HG03135 (cell line): ENCODE measurements around the gene CCDC136.

Experiments used
- ATAC-seq: cut with Tn5 transposase; IDR thresholded peaks from one replicate; pipeline ENCODE4 v1.9.1; 2021; ENCODE audit warnings: mild to moderate bottlenecking, moderate library complexity; ENCODE audit not compliant: unreplicated experiment

The CCDC136 gene

DNA sequence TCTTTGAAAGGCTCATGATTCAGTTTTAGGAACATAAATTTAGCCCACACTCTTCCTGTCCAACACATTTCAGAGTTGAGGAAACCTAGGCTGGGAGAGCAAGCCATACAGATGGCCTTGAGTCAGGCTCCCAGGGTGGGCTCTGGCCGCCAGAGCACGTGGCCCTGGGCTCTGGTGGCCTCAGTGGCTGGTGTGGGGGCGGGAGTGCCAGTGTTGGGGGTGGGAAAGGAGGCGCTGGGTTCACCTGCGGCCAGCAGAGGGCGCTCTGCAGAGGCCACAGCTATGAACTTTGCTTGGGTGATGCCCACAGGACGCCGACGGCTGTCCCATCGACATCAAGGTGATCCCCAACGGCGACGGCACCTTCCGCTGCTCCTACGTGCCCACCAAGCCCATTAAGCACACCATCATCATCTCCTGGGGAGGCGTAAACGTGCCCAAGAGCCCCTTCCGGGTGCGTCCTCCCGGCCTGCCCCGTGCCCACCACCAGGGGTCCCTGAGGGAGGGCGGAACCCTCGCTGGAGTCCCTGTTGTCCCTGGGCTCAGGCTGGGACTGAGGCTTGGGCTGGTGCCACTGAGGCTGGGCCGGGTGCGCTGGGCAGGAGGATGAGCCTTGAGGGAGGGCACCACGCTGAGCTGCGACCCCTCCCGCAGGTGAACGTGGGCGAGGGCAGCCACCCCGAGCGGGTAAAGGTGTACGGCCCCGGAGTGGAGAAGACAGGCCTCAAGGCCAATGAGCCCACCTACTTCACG lies 50.3 kb downstream of the CCDC136 start:
- ATAC-seq: no peak

DNA sequence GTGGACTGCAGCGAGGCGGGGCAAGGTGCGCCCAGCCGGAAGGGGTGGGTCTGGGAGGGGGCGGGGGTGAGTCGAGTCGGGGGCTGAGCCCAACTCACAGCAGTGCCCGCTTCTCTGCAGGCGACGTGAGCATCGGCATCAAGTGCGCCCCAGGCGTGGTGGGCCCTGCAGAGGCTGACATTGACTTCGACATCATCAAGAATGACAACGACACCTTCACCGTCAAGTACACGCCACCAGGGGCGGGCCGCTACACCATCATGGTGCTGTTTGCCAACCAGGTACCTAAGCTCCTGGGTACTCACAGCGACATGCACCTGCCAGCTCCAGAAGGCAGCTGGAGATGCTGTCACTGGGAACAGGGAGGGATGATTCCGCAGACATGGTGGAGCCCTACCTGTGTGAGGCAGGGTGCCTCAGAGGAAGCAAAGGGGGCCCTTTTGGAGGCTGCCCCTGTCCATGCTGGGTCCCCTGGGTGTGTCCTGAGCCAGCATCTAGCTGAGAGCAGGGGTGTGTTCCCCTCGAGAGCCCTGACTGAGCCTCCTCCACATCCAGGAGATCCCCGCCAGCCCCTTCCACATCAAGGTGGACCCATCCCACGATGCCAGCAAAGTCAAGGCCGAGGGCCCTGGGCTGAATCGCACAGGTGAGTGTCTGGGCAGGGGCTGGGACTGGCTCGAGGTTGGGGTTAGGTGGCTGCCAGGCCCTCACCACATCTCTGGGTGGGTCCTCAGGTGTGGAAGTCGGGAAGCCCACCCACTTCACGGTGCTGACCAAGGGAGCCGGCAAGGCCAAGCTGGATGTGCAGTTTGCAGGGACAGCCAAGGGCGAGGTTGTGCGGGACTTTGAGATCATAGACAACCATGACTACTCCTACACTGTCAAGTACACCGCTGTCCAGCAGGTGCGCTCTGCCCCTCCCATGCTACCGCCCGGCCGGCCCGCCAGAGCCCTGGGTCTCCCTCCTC lies 51.2 kb downstream of the CCDC136 start:
- ATAC-seq: no peak

DNA sequence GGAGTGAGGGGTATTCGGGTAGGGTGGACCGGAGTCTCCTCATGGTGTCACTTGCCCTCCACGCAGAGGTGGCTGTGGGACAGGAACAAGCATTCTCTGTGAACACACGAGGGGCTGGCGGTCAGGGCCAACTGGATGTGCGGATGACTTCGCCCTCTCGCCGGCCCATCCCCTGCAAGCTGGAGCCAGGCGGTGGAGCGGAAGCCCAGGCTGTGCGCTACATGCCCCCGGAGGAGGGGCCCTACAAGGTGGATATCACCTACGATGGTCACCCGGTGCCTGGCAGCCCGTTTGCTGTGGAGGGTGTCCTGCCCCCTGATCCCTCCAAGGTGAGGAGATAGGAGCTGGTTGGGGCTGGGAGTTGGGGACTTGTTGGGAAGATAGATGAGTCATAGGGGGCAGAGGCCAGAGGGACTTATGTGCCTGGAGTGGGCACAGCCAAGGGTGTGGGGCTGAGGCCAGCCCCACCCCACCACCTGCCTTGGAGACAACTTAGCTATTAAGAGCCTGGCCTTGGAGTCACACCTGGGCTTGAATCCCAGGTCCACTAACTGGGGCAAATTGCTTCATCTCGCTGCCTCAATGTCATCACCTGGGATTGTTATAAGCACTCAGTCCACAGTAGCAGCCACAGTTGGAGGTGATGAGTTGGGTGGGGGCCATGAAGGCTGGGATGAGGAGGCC lies 52.3 kb downstream of the CCDC136 start:
- ATAC-seq: no peak

DNA sequence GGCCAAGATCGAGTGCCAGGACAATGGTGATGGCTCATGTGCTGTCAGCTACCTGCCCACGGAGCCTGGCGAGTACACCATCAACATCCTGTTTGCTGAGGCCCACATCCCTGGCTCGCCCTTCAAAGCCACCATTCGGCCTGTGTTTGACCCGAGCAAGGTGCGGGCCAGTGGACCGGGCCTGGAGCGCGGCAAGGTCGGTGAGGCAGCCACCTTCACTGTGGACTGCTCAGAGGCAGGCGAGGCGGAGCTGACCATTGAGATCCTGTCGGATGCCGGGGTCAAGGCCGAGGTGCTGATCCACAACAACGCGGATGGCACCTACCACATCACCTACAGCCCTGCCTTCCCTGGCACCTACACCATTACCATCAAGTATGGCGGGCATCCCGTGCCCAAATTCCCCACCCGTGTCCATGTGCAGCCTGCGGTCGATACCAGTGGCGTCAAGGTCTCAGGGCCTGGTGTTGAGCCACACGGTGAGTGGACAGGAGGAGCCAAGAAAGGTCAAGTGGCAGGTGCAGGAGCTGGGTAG lies 53.1 kb downstream of the CCDC136 start:
- no peak for ATAC-seq

DNA sequence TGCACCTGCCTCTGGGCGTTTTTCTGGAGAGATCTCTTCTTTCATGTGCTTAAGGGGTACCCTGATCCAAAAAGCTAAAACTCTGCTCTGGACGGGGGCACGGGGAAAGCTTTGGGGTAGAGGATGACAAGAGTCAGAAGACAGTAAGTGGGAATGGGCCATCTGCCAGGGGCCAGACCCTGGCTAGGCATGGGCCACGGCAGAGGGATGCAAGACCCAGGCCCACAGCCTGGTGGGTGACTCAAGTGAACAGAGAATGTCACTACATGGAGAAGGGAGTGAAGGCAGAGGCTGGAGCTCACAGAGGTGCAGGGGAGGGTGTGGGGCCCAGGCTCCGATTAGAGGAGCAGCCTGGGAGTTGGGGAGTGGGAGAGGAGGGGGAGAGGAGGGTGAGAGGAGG lies 53.7 kb downstream of the CCDC136 start:
- no peak for ATAC-seq

DNA sequence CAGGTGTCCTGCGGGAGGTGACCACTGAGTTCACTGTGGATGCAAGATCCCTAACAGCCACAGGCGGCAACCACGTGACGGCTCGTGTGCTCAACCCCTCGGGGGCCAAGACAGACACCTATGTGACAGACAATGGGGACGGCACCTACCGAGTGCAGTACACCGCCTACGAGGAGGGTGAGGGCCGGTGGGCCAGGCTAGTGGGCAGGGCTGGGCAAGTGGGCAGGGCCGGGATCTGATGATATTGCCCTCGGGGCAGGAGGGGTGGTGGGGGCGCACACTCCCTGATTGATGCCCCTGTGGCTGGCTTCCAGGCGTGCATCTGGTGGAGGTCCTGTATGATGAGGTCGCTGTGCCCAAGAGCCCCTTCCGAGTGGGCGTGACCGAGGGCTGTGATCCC lies 54.2 kb downstream of the CCDC136 start:
- no peak for ATAC-seq

DNA sequence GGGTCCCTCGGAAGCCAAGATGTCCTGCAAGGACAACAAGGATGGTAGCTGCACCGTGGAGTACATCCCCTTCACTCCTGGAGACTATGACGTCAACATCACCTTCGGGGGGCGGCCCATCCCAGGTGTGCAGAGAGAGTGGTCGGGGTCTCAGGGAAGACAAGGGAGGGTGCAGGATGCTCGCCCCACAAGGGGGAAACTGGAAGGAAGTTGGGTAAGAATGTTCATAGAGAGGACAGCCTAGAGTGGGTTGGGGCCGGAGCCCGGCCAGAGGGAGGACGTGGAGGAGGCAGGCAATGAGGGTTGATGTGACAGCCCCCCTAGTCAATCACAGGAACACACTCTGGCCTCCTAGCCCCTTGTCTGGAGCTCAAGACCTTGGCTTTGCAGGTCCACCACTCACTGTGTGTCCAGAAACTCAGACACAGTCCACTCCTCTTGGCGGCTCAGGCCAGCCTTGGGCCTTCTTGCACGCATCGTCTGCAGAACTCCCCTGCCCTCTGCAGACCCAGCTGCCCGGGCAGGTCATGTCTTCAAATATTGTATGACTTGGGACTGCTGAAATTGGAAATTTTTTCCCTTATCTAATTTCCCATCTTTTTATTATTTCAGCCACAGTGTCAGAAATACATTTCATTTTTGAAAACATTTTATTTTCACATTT lies 55.1 kb downstream of the CCDC136 start:
- no peak for ATAC-seq

DNA sequence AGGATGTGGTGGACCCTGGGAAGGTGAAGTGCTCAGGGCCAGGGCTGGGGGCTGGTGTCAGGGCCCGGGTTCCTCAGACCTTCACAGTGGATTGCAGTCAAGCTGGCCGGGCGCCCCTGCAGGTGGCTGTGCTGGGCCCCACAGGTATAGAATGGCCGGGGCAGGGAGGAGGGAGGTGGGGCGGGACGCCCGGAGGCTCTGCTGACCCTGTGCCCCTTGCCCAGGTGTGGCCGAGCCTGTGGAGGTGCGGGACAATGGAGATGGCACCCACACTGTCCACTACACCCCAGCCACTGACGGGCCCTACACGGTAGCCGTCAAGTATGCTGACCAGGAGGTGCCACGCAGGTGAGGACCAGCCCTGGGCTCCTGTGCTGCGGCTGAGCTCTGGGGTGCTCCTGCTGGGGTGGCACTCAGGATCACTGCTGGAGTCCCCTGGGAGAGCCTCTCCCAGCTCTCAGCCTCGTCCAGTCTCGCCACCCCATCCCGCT lies 56.0 kb downstream of the CCDC136 start:
- ATAC-seq: no peak

DNA sequence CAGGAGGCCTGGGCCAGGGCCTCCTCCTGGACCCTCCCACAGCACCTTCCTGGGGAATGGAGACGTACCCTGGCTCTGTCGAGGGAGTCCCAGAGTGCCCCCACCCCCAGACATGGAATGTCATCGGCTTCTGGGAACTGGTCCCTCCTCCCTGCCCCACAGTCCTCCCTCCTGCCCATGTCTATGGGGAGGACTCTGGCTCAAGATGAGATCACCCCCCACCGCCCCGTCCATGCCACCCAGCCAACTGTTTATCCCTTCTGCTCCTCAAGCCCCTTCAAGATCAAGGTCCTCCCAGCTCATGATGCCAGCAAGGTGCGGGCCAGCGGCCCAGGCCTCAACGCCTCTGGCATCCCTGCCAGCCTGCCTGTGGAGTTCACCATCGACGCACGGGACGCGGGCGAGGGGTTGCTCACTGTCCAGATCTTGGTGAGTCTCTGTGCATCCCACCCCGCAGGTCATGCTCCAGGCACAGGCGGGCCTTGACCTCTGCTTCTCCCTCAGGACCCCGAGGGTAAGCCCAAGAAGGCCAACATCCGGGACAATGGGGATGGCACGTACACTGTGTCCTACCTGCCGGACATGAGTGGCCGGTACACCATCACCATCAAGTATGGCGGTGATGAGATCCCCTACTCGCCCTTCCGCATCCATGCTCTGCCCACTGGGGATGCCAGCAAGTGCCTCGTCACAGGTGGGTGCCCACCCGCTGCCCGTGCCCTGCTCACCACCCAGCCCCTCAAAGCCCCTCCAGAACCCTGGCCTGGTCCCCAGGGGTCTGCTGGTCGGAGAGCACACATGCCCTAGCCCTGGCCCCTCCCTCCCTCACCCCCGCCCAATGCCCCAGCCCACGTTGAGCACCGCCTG lies 56.8 kb downstream of the CCDC136 start:
- ATAC-seq: no peak

DNA sequence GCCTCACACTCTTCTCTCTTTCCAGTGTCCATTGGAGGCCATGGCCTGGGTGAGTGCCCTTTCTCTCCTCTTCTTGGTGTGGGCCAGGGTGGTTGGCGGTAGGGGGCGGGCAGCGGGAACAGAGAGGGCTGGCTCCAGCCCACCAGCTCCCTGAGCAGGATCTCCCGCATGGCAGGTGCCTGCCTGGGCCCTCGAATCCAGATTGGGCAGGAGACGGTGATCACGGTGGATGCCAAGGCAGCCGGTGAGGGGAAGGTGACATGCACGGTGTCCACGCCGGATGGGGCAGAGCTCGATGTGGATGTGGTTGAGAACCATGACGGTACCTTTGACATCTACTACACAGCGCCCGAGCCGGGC lies 57.4 kb downstream of the CCDC136 start:
- ATAC-seq: no peak

DNA sequence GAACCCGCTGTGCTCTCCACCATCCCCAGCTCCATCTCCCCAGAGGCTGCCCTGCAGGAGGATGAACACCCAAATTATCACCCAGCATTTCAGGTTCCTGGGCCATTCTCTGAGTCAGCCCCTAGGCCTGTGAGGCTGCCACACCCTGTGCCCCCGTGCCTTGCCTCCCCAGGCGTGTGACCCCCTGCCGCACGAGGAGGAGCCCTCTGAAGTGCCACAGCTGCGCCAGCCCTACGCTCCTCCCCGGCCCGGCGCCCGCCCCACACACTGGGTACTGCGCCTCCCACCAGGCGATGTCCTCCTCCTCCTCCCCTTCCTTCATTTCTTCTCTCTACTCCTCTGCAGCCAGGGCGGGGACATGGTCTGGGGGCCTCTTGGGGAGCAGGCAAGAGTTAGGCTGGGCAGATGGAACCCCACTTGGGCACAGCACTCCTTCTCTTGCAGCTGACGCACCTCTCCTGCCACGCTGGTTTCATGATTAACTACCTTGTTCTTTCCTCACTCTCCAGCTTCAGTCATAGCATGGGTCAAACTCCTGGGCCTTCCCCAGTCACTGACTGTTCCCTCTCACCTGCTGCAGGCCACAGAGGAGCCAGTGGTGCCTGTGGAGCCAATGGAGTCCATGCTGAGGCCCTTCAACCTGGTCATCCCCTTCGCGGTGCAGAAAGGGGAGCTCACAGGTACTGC lies 58.2 kb downstream of the CCDC136 start:
- no peak for ATAC-seq

DNA sequence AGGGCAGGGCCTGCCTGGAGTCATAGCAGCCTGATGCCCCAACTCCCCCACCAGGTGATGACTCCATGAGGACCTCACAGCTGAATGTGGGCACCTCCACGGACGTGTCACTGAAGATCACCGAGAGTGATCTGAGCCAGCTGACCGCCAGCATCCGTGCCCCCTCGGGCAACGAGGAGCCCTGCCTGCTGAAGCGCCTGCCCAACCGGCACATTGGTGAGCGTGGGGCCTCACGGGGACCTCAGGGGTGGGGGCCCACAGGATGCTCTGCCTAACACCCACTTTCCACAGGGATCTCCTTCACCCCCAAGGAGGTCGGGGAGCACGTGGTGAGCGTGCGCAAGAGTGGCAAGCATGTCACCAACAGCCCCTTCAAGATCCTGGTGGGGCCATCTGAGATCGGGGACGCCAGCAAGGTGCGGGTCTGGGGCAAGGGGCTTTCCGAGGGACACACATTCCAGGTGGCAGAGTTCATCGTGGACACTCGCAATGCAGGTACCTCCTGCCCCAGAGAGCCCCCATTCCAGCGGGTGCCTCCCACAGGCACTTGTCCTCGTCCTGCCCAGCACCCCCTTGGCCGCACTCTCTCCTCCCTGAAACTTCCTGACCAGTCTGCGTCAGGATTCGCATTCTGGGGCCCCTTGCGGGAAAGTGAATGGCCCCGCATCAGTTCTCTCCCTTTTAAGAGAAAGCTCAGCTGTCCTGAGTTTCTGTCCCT lies 60.9 kb downstream of the CCDC136 start:
- no peak for ATAC-seq

DNA sequence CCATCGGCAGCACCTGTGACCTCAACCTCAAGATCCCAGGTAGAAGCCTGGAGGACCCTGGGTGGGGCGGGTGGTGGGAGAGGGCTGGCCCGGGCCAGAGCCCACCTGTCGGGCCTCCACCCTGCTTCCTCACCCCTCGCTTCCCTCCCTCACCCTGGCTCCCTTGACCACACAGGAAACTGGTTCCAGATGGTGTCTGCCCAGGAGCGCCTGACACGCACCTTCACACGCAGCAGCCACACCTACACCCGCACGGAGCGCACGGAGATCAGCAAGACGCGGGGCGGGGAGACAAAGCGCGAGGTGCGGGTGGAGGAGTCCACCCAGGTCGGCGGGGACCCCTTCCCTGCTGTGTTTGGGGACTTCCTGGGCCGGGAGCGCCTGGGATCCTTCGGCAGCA lies 62.0 kb downstream of the CCDC136 start:
- no peak for ATAC-seq

DNA sequence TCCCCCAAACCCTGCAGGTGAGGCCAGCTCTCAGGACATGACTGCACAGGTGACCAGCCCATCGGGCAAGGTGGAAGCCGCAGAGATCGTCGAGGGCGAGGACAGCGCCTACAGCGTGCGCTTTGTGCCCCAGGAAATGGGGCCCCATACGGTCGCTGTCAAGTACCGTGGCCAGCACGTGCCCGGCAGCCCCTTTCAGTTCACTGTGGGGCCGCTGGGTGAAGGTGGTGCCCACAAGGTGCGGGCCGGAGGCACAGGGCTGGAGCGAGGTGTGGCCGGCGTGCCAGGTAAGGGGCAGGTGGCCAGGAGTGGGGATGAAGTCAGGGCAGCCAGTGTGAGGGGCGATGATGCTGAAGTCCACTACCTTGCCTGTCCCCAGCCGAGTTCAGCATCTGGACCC lies 62.6 kb downstream of the CCDC136 start:
- no peak for ATAC-seq

DNA sequence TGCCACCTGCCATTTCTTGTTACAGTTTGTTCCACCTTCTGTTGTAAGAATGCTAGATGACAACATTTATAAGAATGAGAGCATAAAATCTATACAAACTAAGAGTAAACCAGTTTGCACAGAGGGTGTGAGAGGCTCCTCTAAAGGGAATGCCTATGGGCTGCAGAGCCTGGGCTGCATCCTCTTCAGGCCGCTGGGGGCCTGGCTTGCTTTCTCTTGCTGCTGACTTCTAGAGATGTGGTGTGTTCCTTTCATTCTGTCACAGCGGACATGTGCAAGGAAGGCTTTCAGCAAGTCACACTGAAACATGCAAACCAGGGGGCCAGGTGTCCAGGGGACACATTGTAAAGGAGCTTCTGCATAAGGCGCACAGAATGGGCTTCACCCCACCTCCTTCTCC lies 63.8 kb downstream of the CCDC136 start:
- no peak for ATAC-seq

DNA sequence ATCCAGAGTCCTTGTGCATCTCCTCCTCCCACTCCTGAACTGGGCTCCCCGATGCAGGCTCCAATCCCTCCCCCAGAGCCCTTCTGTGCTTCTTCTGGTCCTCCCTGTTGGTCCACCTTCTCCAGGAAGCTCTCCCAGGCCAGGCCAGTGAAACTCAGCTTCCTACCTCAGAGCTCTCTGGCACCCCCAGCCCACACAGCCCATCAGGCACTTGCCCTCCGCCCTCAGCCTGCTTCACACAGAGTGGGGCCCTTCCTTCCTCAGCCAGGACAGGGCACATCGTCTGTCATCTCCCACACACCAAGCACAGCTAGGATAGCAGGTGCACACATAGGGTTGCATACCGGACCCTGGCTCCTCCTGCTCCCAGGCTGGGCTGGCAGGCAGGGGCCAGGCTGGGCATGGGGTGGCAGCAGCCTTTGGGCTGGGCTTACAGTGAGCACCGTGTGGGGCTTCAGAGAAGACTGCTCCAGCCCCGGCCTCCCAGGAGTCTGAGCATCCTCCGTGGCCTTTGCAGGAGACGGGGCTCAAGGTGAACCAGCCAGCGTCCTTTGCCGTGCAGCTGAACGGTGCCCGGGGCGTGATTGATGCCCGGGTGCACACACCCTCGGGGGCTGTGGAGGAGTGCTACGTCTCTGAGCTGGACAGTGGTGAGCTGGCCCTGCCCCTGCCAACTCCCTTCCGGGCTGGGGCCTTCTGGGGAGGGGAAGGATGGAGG lies 64.4 kb downstream of the CCDC136 start:
- ATAC-seq: no peak

DNA sequence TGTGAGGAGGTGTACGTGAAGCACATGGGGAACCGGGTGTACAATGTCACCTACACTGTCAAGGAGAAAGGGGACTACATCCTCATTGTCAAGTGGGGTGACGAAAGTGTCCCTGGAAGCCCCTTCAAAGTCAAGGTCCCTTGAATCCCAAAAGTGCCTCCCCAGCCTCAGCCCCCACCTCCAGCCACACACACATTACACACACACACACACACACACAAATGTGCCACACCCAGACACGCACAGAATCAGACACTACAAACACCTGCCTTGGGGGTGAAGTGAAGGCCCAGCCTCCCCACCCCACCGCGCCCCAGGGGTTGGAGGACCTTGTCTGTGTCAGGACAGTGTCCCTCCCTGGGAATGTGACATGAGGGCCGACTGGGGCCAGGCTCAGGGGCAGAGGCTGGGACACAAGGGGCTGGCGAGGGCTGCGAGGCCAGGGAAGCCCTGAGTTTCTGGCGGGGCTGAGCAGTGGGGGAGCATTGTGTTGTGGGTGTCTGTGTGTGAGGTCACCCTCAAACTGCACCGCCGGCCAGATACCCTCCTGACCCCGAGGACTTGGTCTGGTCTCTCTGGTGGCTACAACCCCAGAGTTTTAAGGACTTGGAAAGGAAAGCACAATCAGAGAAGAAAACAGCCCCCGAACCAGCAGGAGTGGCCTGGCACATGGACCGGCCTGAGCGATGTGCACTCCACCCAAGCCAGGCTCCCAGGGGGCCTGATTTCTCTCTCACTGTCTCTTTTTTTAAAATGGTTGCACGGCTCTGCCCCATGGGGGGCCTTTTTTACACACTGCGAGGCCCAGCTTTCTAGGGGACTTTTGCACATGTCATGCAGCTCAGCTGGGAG lies 66.8 kb downstream of the CCDC136 start:
- no peak for ATAC-seq
